ENCODE data around the gene SLITRK6.
"Not testable (repeated sequence)": the region's sequence is repeated elsewhere in the genome, so short reads cannot be mapped to it uniquely, and the experiment has no call there.

Gene SLITRK6

GRCh38 chr13:85799097-85799582 lies at the start of gene SLITRK6:
TSS of gene SLITRK6 (minus strand) at chr13:85799419. CDS start at chr13:85796508, 2,911 bp downstream.
- no peak for DNase-seq

GRCh38 chr13:85847012-85847411 lies 47.8 kb upstream of the SLITRK6 start:
- DNase-seq, result no peak

- DNase-seq, result no peak
Measured at GRCh38 chr13:85841427-85841826, 42.2 kb upstream of the SLITRK6 start.

GRCh38 chr13:85833921-85834320 lies 34.7 kb upstream of the SLITRK6 start:
- DNase-seq, result no peak

GRCh38 chr13:85828094-85828684 lies 29.0 kb upstream of the SLITRK6 start:
- peak; percentile 6 for DNase-seq

- DNase-seq, result no peak
Measured at GRCh38 chr13:85825454-85825853, 26.2 kb upstream of the SLITRK6 start.

GRCh38 chr13:85823832-85824231 lies 24.6 kb upstream of the SLITRK6 start:
- no peak for DNase-seq

- no peak for DNase-seq
Measured at GRCh38 chr13:85819513-85819912, 20.3 kb upstream of the SLITRK6 start.

GRCh38 chr13:85816413-85816812 lies 17.2 kb upstream of the SLITRK6 start:
- DNase-seq, result no peak

- no peak for DNase-seq
Measured at GRCh38 chr13:85812282-85812681, 13.1 kb upstream of the SLITRK6 start.

GRCh38 chr13:85808811-85809210 lies 9.6 kb upstream of the SLITRK6 start:
- DNase-seq, result no peak

GRCh38 chr13:85806553-85807175 lies 7.4 kb upstream of the SLITRK6 start:
- peak; percentile 15 for DNase-seq

- no peak for DNase-seq
Measured at GRCh38 chr13:85798556-85798955, 663 bp downstream of the SLITRK6 start.

GRCh38 chr13:85797311-85797710 lies 1.9 kb downstream of the SLITRK6 start:
- no peak for DNase-seq

- no peak for DNase-seq
Measured at GRCh38 chr13:85785205-85785604, 14.0 kb downstream of the SLITRK6 start.

GRCh38 chr13:85772367-85772766 lies 26.9 kb downstream of the SLITRK6 start:
- no peak for DNase-seq

GRCh38 chr13:85771856-85772255 lies 27.4 kb downstream of the SLITRK6 start:
- DNase-seq, result no peak

- no peak for DNase-seq
Measured at GRCh38 chr13:85768946-85769345, 30.3 kb downstream of the SLITRK6 start.

- DNase-seq, result no peak
Measured at GRCh38 chr13:85755123-85755522, 44.1 kb downstream of the SLITRK6 start.

- not testable (repeated sequence) for DNase-seq
Measured at GRCh38 chr13:85743201-85743770, 55.9 kb downstream of the SLITRK6 start.
